H9 (cell line): ENCODE results near the gene NACC2. TPM values are rescaled to one million over a fixed set of nuclear protein-coding genes. Genes with fewer than 3 reads are reported as not detected.

Experiments used
- DNase-seq: peaks from one replicate; pipeline ENCODE4 v3.0.0-alpha.2; 2017
- H2AFZ ChIP-seq: one replicate; pipeline ENCODE4 v1.6.1; 2013; ENCODE audit warnings: mild to moderate bottlenecking, low read length, control low read depth, moderate library complexity
- H2AK5ac ChIP-seq: 2 replicates; pipeline ENCODE4 v1.6.1; 2013; ENCODE audit warnings: low read length, control low read depth, mixed read lengths; ENCODE audit not compliant: insufficient read length
- H2BK120ac ChIP-seq: one replicate; pipeline ENCODE4 v1.6.1; 2013; ENCODE audit warnings: low read depth, mild to moderate bottlenecking, low read length, control low read depth, inconsistent platforms; ENCODE audit not compliant: poor library complexity, severe bottlenecking
- H2BK12ac ChIP-seq: 2 replicates; pipeline ENCODE4 v1.6.1; 2013; ENCODE audit warnings: low read length, control low read depth, mixed read lengths, low read depth; ENCODE audit not compliant: insufficient read length
- H2BK15ac ChIP-seq: 2 replicates; pipeline ENCODE4 v1.6.1; 2013; ENCODE audit warnings: low read depth, low read length, control low read depth
- H2BK20ac ChIP-seq: one replicate; pipeline ENCODE4 v1.6.1; 2013; ENCODE audit warnings: low read depth, mild to moderate bottlenecking, low read length, control low read depth, inconsistent platforms; ENCODE audit not compliant: poor library complexity, severe bottlenecking
- H2BK5ac ChIP-seq: 2 replicates; pipeline ENCODE4 v1.6.1; 2013; ENCODE audit warnings: low read length, control low read depth, mixed read lengths; ENCODE audit not compliant: insufficient read length
- H3K14ac ChIP-seq: 2 replicates; pipeline ENCODE4 v1.6.1; 2013; ENCODE audit warnings: low read length, control low read depth; ENCODE audit not compliant: insufficient read depth
- H3K18ac ChIP-seq: 2 replicates; pipeline ENCODE4 v1.6.1; 2013; ENCODE audit warnings: low read depth, mild to moderate bottlenecking, mixed read lengths, low read length, control low read depth; ENCODE audit not compliant: insufficient read length
- H3K23ac ChIP-seq: 2 replicates; pipeline ENCODE4 v1.6.1; 2013; ENCODE audit warnings: low read length, control low read depth, mixed read lengths, low read depth; ENCODE audit not compliant: insufficient read length
- H3K23me2 ChIP-seq: 2 replicates; pipeline ENCODE4 v1.6.1; 2013; ENCODE audit warnings: low read depth, mild to moderate bottlenecking, mixed read lengths, low read length, control low read depth; ENCODE audit not compliant: insufficient read length, poor library complexity, severe bottlenecking
- H3K27ac ChIP-seq: 2 replicates; pipeline ENCODE4 v1.5.1; 2013; ENCODE audit warnings: low read length, control low read depth, mixed read lengths, low read depth; ENCODE audit not compliant: insufficient read length
- H3K27me3 ChIP-seq: 2 replicates; pipeline ENCODE4 v1.6.1; 2013; ENCODE audit warnings: low read length, control low read depth, inconsistent platforms; ENCODE audit not compliant: insufficient read depth
- H3K4ac ChIP-seq: 2 replicates; pipeline ENCODE4 v1.6.1; 2013; ENCODE audit warnings: low read depth, mild to moderate bottlenecking, control low read depth, inconsistent platforms, low read length, moderate library complexity
- H3K4me1 ChIP-seq: 2 replicates; pipeline ENCODE4 v1.6.1; 2013; ENCODE audit warnings: low read length, control low read depth, inconsistent platforms; ENCODE audit not compliant: insufficient read depth
- H3K4me2 ChIP-seq: 2 replicates; pipeline ENCODE4 v1.6.1; 2013; ENCODE audit warnings: low read length, control low read depth, mixed read lengths; ENCODE audit not compliant: insufficient read length, insufficient read depth
- H3K56ac ChIP-seq: 2 replicates; pipeline ENCODE4 v1.6.1; 2013; ENCODE audit warnings: low read depth, mild to moderate bottlenecking, mixed read lengths, low read length, control low read depth; ENCODE audit not compliant: insufficient read length
- H3K79me1 ChIP-seq: 2 replicates; pipeline ENCODE4 v1.6.1; 2013; ENCODE audit warnings: low read depth, mild to moderate bottlenecking, moderate library complexity, low read length, control low read depth, inconsistent platforms; ENCODE audit not compliant: insufficient read depth, poor library complexity, severe bottlenecking
- H3K79me2 ChIP-seq: 2 replicates; pipeline ENCODE4 v1.6.1; 2013; ENCODE audit warnings: low read length, control low read depth, inconsistent platforms; ENCODE audit not compliant: insufficient read depth
- H3K9ac ChIP-seq: 2 replicates; pipeline ENCODE4 v1.6.1; 2013; ENCODE audit warnings: low read length, control low read depth, mixed read lengths; ENCODE audit not compliant: insufficient read length; ENCODE audit errors: extremely low read depth
- H3K9me3 ChIP-seq: one replicate; pipeline ENCODE4 v1.6.1; 2013; ENCODE audit warnings: low read depth, low read length, inconsistent platforms; ENCODE audit not compliant: control insufficient read depth
- H3T11ph ChIP-seq: one replicate; pipeline ENCODE4 v1.6.1; 2013; ENCODE audit warnings: mild to moderate bottlenecking, low read length, control low read depth, inconsistent platforms
- H4K20me1 ChIP-seq: one replicate; pipeline ENCODE4 v1.6.1; 2013; ENCODE audit not compliant: control insufficient read depth, insufficient read length, insufficient read depth
- H4K5ac ChIP-seq: 2 replicates; pipeline ENCODE4 v1.6.1; 2013; ENCODE audit warnings: low read depth, mild to moderate bottlenecking, mixed read lengths, low read length, control low read depth; ENCODE audit not compliant: insufficient read length
- H4K8ac ChIP-seq: replicated peaks from 2 replicates; pipeline ENCODE4 v1.6.1; 2013; ENCODE audit warnings: low read length, control low read depth, mixed read lengths, low read depth; ENCODE audit not compliant: insufficient read length
- H4K91ac ChIP-seq: 2 replicates; pipeline ENCODE4 v1.6.1; 2013; ENCODE audit warnings: low read depth, mild to moderate bottlenecking, moderate library complexity, mixed read lengths, low read length, control low read depth; ENCODE audit not compliant: insufficient read length
- H3K27ac Mint-ChIP-seq, 3 experiments: 2 replicates in 2 of 3; 3 replicates in 1 of 3; pipeline ENCODE4 v1.8.0; 2020 to 2021; ENCODE audit warnings: mixed read lengths in 3 of 3, mild to moderate bottlenecking in 1 of 3, moderate library complexity in 1 of 3
- H3K27me3 Mint-ChIP-seq: 2 replicates; pipeline ENCODE4 v1.8.0; 2021; ENCODE audit warnings: low read depth, mild to moderate bottlenecking, moderate library complexity, mixed read lengths
- H3K36me3 Mint-ChIP-seq, 3 experiments: 2 replicates in 2 of 3; 3 replicates in 1 of 3; pipeline ENCODE4 v1.8.0; 2020 to 2021; ENCODE audit warnings: low read depth in 3 of 3, mixed read lengths in 3 of 3; ENCODE audit not compliant: insufficient read depth in 1 of 3
- H3K4me1 Mint-ChIP-seq, 2 experiments: 2 replicates each; pipeline ENCODE4 v1.8.0; 2020; ENCODE audit warnings: mixed read lengths in 2 of 2
- H3K4me3 Mint-ChIP-seq, 2 experiments: 2 replicates in 1 of 2; 3 replicates in 1 of 2; pipeline ENCODE4 v1.8.0; 2020 to 2021; ENCODE audit warnings: mild to moderate bottlenecking in 2 of 2, mixed read lengths in 2 of 2, moderate library complexity in 1 of 2
- H3K9me3 Mint-ChIP-seq, 2 experiments: 2 replicates in 1 of 2; 3 replicates in 1 of 2; pipeline ENCODE4 v1.8.0; 2020; ENCODE audit warnings: mild to moderate bottlenecking in 2 of 2, mixed read lengths in 2 of 2, moderate library complexity in 1 of 2
- CTCF ChIP-seq: fragments of 200-600 bp; sonication (generic); conservative IDR thresholded peaks from 3 replicates; pipeline ENCODE4 v1.8.0; 2021; ENCODE audit warnings: antibody characterized with exemption, mild to moderate bottlenecking
- WGBS: extraction: QIAGEN DNeasy Blood & Tissue Kit; methylation state at CpG from one replicate; pipeline ENCODE4 v1.1.7; 2013; ENCODE audit warnings: missing lambda C conversion rate, low lambda C conversion rate, mixed read lengths; ENCODE audit not compliant: insufficient read length; ENCODE audit errors: extremely low coverage; 5-methylcytosine and 5-hydroxymethylcytosine counted together
- total RNA-seq: library from RNA; stranded (reverse); gene quantifications from 2 replicates; pipeline ENCODE4 v1.2.1, GENCODE V29; 2021

The NACC2 gene
- total RNA-seq, 1 experiment from 2014 or later = 11.5 TPM

DNA sequence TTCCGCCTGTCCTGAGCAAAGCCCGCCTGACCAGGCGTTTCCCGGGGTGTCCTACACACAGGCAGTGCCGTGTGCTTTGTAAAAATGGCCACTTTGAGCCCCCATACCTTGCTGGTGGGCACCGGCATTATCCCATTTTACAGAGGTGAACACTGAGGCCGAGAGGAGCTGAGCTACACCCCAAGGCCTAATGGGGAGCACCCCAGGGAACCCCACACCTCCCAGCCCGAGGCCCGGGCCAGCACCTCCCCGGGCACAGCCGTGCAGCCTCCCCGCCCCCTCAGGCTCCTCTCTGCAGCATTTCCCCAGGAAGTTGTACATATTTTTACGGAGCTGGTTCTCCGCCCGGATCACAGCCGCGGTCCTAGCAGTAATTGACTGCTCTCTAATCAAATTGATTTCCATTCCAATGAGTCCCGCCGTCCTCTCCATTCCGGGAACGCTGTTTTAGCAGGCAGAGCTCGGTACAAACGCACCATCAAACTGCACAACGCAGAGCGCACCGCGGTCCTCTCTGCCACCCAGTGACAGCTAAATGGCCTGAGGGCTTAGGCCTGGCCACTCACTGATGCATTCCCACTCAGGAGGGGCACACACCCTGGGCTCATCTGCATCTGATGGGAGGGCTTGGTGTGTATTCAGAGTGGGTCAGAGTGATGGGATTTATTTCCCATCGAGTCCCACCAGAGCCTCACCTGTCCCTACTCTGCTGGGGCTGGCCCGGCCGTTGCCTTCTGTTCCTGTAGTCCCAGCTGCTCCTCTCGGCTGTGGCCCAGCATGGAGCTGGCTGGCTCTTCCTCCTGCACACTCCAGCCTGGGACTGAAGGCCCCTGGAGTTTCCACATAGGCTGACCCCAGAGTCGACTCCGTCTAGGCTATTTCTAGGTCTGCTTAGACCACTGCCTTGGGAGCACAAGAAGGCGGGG is 97.7 kb downstream of the NACC2 start:
- Histone ChIP-seq H3K4ac (no peak overlapping the region), H2BK20ac (no peak overlapping the region), H3K56ac (no peak overlapping the region), H3K27ac (no peak overlapping the region), H2AK5ac (no peak overlapping the region), H3K27me3 (no peaks in the 10 kb centered on the region), H2BK15ac (no peak overlapping the region), H2BK120ac (no peak overlapping the region), H4K5ac (no peak overlapping the region), H3K79me1 (no peaks in the 10 kb centered on the region), H4K20me1 (no peaks in the 10 kb centered on the region), H3T11ph (no peak overlapping the region), H3K79me2 (no peaks in the 10 kb centered on the region), H3K9ac (no peak overlapping the region), H3K23ac (no peak overlapping the region), H3K4me1 (no peaks in the 10 kb centered on the region), H3K14ac (no peak overlapping the region), H2AFZ (no peak overlapping the region), H3K9me3 (no peaks in the 10 kb centered on the region), H3K18ac (no peak overlapping the region), H2BK12ac (no peak overlapping the region), H3K23me2 (no peaks in the 10 kb centered on the region), H2BK5ac (no peak overlapping the region), H4K8ac (no peak overlapping the region), H4K91ac (no peak overlapping the region), H3K4me2 (no peak overlapping the region)
- no peak overlapping the region; a peak in 1 of 5 replicates for H3K4me3 Mint-ChIP-seq
- no CpG with 5 or more reads among the region's 34 CpGs for WGBS
- DNase-seq = no peak
- no peak for TF ChIP-seq CTCF
- H3K9me3 Mint-ChIP-seq = no peaks in the 10 kb centered on the region; a peak in 1 of 5 replicates
- peak overlapping the region in 1 of 3 experiments; percentile 58; a peak in 1 of 7 replicates for H3K27ac Mint-ChIP-seq
- no peaks in the 10 kb centered on the region for H3K36me3 Mint-ChIP-seq
- H3K27me3 Mint-ChIP-seq = no peaks in the 10 kb centered on the region
- H3K4me1 Mint-ChIP-seq = peaks cover 9 to 32% of the 10 kb centered on the region in 2 experiments
